GM21825 (cell line): ENCODE data around the gene ADGRF4.
"Not testable (repeated sequence)": the region's sequence is repeated elsewhere in the genome, so short reads cannot be mapped to it uniquely, and the experiment has no call there.

ENCODE experiments used
- ATAC-seq: cut with Tn5 transposase; IDR thresholded peaks from one replicate; pipeline ENCODE4 v1.9.1; 2021; ENCODE audit warnings: mild to moderate bottlenecking, moderate library complexity; ENCODE audit not compliant: unreplicated experiment

ADGRF4 gene

GRCh38 chr6:47734831-47735481 is 36.6 kb downstream of the ADGRF4 start:
- no peak for ATAC-seq

- no peak for ATAC-seq
Observed at GRCh38 chr6:47736083-47736700, 37.8 kb downstream of the ADGRF4 start.

GRCh38 chr6:47737406-47737805 is 39.0 kb downstream of the ADGRF4 start:
- no peak for ATAC-seq

GRCh38 chr6:47740714-47741113 is 42.3 kb downstream of the ADGRF4 start:
- no peak for ATAC-seq

- ATAC-seq: no peak
Observed at GRCh38 chr6:47741807-47742206, 43.4 kb downstream of the ADGRF4 start.

- ATAC-seq: no peak
Observed at GRCh38 chr6:47743744-47744143, 45.4 kb downstream of the ADGRF4 start.

GRCh38 chr6:47745269-47745668 is 46.9 kb downstream of the ADGRF4 start:
- ATAC-seq: not testable (repeated sequence)

- ATAC-seq: no peak
Observed at GRCh38 chr6:47749757-47750156, 51.4 kb downstream of the ADGRF4 start.

GRCh38 chr6:47752801-47753200 is 54.4 kb downstream of the ADGRF4 start:
- no peak for ATAC-seq

- no peak for ATAC-seq
Observed at GRCh38 chr6:47759364-47759763, 61.0 kb downstream of the ADGRF4 start.

- ATAC-seq: no peak
Observed at GRCh38 chr6:47762502-47762901, 64.1 kb downstream of the ADGRF4 start.

GRCh38 chr6:47766445-47766844 is 68.1 kb downstream of the ADGRF4 start:
- ATAC-seq: no peak

- ATAC-seq: no peak
Observed at GRCh38 chr6:47767102-47767501, 68.7 kb downstream of the ADGRF4 start.

- no peak for ATAC-seq
Observed at GRCh38 chr6:47769982-47770381, 71.6 kb downstream of the ADGRF4 start.
